OCI-LY3 (cell line): ENCODE measurements around the gene TREX2.

Experiments used
- CTCF ChIP-seq: fragments of 200-600, 300-600 bp; sonication (generic); IDR thresholded peaks from 2 replicates; pipeline ENCODE4 v1.5.1; 2014; ENCODE audit warnings: antibody characterized with exemption, low read length, low read depth
- EZH2phosphoT487 ChIP-seq: fragments of 200-600 bp; shearing (Covaris generic); IDR thresholded peaks from 2 replicates; pipeline ENCODE4 v1.6.1; 2018; ENCODE audit warnings: antibody characterized with exemption, mixed run types, low read depth

GRCh38 chrX:153406011-153406410 lies 39.8 kb downstream of the TREX2 start:
- TF ChIP-seq CTCF (no peak), EZH2phosphoT487 (no peak)
